AG10803 (cell line): ENCODE results near the gene VWF.
"Not testable (repeated sequence)": the region's sequence is repeated elsewhere in the genome, so short reads cannot be mapped to it uniquely, and the experiment has no call there.

Experiments used
- DNase-seq: peaks from one replicate; pipeline ENCODE4 v3.0.0; 2010; ENCODE audit warnings: low read depth
- H3K4me3 ChIP-seq: 2 replicates; pipeline ENCODE4 v1.5.1; 2011; ENCODE audit warnings: mild to moderate bottlenecking, low read length, control low read depth
- TF ChIP-seq, protein P1 (sequence below): conservative IDR thresholded peaks from 2 replicates; pipeline ENCODE4 v1.5.1; 2011; ENCODE audit warnings: mild to moderate bottlenecking, low read length, control low read depth, inconsistent platforms

Gene VWF

DNA sequence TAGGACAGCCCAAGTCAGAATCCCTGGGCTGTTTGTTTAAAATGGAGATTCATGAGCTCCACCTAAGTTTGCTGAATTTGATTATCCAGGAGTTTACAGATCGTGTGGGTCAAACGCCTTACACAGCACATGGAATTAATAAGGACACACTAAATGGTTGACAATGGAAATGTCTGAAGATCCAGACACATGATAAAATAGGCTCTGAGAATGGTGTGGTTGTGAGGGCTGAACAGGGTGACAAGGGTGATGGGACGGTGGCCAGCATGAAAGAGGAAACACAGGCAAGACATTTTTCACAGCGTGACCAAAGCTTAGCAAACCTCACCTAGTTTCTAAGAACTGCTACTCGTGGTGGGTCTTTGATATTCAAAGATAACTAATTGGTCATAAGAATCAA is 12.5 kb downstream of the VWF start:
- TF ChIP-seq, protein P1, sequence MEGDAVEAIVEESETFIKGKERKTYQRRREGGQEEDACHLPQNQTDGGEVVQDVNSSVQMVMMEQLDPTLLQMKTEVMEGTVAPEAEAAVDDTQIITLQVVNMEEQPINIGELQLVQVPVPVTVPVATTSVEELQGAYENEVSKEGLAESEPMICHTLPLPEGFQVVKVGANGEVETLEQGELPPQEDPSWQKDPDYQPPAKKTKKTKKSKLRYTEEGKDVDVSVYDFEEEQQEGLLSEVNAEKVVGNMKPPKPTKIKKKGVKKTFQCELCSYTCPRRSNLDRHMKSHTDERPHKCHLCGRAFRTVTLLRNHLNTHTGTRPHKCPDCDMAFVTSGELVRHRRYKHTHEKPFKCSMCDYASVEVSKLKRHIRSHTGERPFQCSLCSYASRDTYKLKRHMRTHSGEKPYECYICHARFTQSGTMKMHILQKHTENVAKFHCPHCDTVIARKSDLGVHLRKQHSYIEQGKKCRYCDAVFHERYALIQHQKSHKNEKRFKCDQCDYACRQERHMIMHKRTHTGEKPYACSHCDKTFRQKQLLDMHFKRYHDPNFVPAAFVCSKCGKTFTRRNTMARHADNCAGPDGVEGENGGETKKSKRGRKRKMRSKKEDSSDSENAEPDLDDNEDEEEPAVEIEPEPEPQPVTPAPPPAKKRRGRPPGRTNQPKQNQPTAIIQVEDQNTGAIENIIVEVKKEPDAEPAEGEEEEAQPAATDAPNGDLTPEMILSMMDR = no peak
- no peak overlapping the region for H3K4me3 ChIP-seq
- DNase-seq = no peak

DNA sequence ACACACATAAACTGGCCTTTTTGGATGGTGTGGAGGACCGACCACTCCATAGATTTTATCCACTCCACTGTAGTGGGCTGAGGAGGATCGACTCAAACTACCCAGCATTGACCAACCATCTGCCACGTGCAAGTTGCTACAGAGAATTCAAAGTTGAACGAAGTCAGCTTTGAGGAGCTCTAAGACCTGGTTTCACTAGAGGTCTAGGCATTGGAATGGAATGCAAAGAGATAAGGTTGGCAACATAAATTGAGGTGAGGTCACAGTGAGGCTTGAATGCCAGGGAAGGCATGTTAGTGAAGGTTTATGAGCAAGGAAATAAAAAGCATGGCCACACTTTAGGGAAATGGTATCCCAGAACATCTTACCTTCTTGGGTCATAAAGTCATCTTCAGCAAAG is 14.5 kb downstream of the VWF start:
- no peak overlapping the region for H3K4me3 ChIP-seq
- TF ChIP-seq, protein P1 = no peak
- DNase-seq = no peak

DNA sequence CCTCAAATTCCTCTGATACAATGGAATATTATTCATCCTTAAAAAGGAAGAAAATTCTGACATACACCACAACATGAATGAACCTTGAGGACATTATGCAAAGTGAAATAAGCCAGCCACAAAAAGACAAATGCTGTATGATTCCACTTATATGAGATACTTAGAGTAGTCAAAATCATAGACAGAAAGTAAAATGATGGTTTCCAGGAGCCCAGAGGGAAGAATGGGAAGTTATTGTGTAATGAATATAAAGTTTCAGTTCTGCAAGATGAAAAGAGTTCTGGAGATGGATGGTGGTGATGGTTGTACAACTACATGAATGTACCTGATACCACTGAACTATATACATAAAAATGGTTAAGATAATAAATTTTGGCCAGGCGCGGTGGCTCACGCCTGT is 18.3 kb downstream of the VWF start:
- DNase-seq = no peak
- no peak overlapping the region for H3K4me3 ChIP-seq
- TF ChIP-seq, protein P1 = no peak

DNA sequence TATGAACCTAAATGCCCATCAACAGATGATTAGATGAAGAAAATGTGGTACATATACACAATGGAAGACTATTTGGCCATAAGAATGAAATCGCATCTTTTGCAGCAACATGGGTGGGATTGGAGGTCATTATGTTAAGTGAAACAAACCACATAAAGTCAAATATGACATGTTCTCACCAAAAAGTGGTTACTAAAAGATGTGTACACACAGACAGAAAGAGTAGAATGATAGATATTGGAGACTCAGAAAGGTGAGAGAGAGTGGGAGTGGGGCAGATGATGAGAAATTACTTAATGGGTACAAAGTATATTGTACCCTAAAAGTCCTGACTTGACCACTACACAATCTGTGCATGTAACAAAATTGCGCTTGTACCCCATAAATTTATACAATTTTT is 19.6 kb downstream of the VWF start:
- TF ChIP-seq, protein P1 = no peak
- no peak overlapping the region for H3K4me3 ChIP-seq
- no peak for DNase-seq

DNA sequence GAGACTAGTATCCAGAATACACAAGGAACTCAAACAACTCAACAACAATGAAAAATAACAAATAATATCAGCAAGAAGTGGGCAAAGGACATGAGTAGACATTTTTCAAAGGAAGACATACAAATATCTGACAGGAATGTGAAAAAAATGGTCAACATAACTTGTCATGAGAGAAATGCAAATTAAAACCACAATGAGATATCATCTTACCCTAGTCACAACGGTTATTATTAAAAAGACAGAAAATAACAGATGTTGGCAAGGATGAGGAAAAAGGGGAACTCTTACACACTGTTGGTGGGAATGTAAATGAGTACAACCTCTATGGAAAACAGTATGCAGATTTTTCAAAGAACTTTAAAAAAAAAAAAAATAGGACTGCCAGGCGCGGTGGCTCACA is 20.4 kb downstream of the VWF start:
- TF ChIP-seq, protein P1 = no peak
- H3K4me3 ChIP-seq = no peak overlapping the region
- DNase-seq = peak; percentile 46

DNA sequence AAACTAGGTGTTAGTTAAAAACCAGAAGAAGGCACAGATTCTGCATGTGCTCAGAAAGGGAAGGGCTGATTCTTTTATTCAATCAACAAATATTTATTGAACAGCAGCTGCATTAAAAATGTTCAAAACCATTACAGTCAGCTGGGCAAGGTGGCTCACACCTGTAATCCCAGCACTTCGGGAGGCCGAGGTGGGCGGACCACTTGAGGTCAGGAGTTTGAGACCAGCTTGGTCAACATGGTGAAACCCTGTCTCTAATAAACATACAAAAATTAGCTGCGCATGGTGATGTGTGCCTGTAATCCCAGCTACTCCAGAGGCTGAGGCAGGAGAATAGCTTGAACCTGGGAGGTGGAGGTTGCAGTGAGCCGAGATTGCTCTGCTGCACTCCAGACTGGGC is 22.4 kb downstream of the VWF start:
- not testable (repeated sequence) for H3K4me3 ChIP-seq, DNase-seq

DNA sequence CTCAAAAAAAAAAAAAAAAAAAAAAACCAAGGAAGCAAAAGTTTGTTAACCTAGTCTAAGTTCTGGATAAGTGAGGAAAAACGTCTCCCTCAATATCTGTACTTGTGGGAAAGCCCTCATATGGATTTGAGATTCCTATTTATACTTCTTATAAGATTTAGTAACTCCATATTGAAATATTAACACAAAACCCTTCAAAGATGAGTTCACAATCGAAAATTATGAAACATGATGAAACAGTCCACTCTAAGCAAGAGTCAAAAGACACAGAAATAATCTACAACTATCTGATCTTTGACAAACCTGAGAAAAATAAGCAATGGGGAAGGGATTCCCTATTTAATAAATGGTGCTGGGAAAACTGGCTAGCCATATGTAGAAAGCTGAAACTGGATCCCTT is 25.2 kb downstream of the VWF start:
- TF ChIP-seq, protein P1 = no peak
- H3K4me3 ChIP-seq = no peak overlapping the region
- DNase-seq = no peak

DNA sequence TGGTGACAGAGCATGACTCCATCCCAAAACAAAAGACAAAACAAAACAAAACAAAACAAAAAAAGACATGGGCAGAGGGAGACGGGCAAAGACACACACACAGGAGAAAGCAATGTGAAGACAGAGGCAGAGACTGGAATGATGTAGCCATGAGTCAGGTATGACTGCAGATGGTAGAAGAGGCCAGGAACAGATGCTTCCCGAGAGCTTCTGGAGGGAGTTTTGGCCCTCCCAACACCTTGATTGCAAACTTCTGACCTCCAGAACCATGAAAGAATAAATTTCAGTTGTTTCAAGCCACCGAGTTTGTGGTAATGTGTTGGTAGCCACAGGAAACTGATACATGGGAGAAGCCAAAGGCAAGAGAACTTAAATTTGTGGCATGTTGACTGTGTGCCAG is 27.1 kb downstream of the VWF start:
- DNase-seq = peak; percentile 54
- H3K4me3 ChIP-seq = no peak overlapping the region
- TF ChIP-seq, protein P1 = no peak
